ENCODE data around the gene CDAN1.

The CDAN1 gene

GRCh38 chr15:42716125-42716524 lies 20.8 kb downstream of the CDAN1 start:
- no peaks in the 10 kb centered on the region for H4K20me1 ChIP-seq (ENCODE audit: insufficient read depth, low read length, poor library complexity, severe bottlenecking)
- no peaks in the 10 kb centered on the region for H3K4me1 ChIP-seq (ENCODE audit: insufficient read depth, low read length, poor library complexity, severe bottlenecking)
- no peaks in the 10 kb centered on the region for H3K9me2 ChIP-seq (replicated peaks; ENCODE audit: low read depth, low read length)
- no peaks in the 10 kb centered on the region for H3K27me3 ChIP-seq (ENCODE audit: insufficient read depth, low read length, poor library complexity, severe bottlenecking)
- peaks cover 52% of the 10 kb centered on the region for H3K36me3 ChIP-seq (ENCODE audit: insufficient read depth, low read length)
- H3K9me3 ChIP-seq (ENCODE audit: insufficient read depth, low read depth, low read length) = no peaks in the 10 kb centered on the region
- no peaks in the 10 kb centered on the region for H3F3A ChIP-seq (ENCODE audit: low read depth)
- H3K9ac ChIP-seq (ENCODE audit: low read depth, low read length, poor library complexity, severe bottlenecking) = no peak overlapping the region
- 0 out of 2 replicates have a peak, but pooled peaks cover 4% of the 10 kb centered on the region for H3K79me2 ChIP-seq (ENCODE audit: insufficient read depth, low read length)
- H2AFZ ChIP-seq (ENCODE audit: low read length) = no peak overlapping the region
- no peak for TF ChIP-seq CTCF (conservative IDR thresholded peaks at IDR 0.05; ENCODE audit: low read length)
- no peak for TF ChIP-seq EZH2phosphoT487 (IDR thresholded peaks at IDR 0.05; ENCODE audit: borderline replicate concordance)
- no peak overlapping the region for H3K4me3 ChIP-seq (ENCODE audit: low read length, poor library complexity, severe bottlenecking)
- no peak overlapping the region for H3K4me2 ChIP-seq (ENCODE audit: low read depth, low read length, poor library complexity, severe bottlenecking)

- no peak overlapping the region for H3K4me2 ChIP-seq (ENCODE audit: low read depth, low read length, poor library complexity, severe bottlenecking)
- H3K4me3 ChIP-seq (ENCODE audit: low read length, poor library complexity, severe bottlenecking) = no peak overlapping the region
- TF ChIP-seq EZH2phosphoT487 (IDR thresholded peaks at IDR 0.05; ENCODE audit: borderline replicate concordance) (no peak), CTCF (conservative IDR thresholded peaks at IDR 0.05; ENCODE audit: low read length) (no peak)
- peaks cover 24% of the 10 kb centered on the region; the same call in 1 of the 2 replicates for H3K36me3 ChIP-seq (ENCODE audit: insufficient read depth, low read length)
- H4K20me1 ChIP-seq (ENCODE audit: insufficient read depth, low read length, poor library complexity, severe bottlenecking) = peaks cover 2% of the 10 kb centered on the region
- no peaks in the 10 kb centered on the region; the same call in 1 of the 2 replicates for H3F3A ChIP-seq (ENCODE audit: low read depth)
- H3K9me3 ChIP-seq (ENCODE audit: insufficient read depth, low read depth, low read length) = no peaks in the 10 kb centered on the region
- H3K79me2 ChIP-seq (ENCODE audit: insufficient read depth, low read length) = peaks cover 4% of the 10 kb centered on the region; the same call in 1 of the 2 replicates
- no peaks in the 10 kb centered on the region for H3K27me3 ChIP-seq (ENCODE audit: insufficient read depth, low read length, poor library complexity, severe bottlenecking)
- no peaks in the 10 kb centered on the region for H3K9me2 ChIP-seq (replicated peaks; ENCODE audit: low read depth, low read length)
- H3K4me1 ChIP-seq (ENCODE audit: insufficient read depth, low read length, poor library complexity, severe bottlenecking) = no peaks in the 10 kb centered on the region
- H3K9ac ChIP-seq (ENCODE audit: low read depth, low read length, poor library complexity, severe bottlenecking) = no peak overlapping the region
- no peak overlapping the region for H2AFZ ChIP-seq (ENCODE audit: low read length)
These were observed 24.3 kb downstream of the CDAN1 start for GRCh38 chr15:42712584-42712983.

DNA sequence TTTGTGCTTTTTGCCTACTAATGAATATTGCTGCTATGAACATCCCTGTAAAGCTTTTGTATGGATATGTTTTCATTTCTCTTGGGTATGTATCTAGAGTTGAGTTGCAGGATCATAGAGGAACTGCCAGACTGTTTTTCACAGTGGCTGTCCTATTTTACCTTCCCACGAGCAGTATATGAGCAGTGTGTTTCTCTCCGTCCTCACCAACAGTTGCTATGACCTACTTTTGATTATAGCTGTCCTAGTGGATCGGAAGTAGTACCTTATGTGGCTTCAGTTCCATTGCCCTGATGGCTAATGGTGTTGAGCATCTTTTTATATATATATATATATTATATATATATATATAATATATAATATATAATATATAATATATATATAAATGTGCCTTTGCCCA lies 25.2 kb downstream of the CDAN1 start:
- Histone ChIP-seq H3K9me3 (ENCODE audit: insufficient read depth, low read depth, low read length) (no peaks in the 10 kb centered on the region), H2AFZ (ENCODE audit: low read length) (no peak overlapping the region), H3K36me3 (ENCODE audit: insufficient read depth, low read length) (peaks cover 16% of the 10 kb centered on the region; the same call in 1 of the 2 replicates), H3K4me2 (ENCODE audit: low read depth, low read length, poor library complexity, severe bottlenecking) (no peak overlapping the region), H3K79me2 (ENCODE audit: insufficient read depth, low read length) (peaks cover 4% of the 10 kb centered on the region; the same call in 1 of the 2 replicates), H3F3A (ENCODE audit: low read depth) (no peaks in the 10 kb centered on the region; the same call in 1 of the 2 replicates), H3K9me2 (replicated peaks; ENCODE audit: low read depth, low read length) (no peaks in the 10 kb centered on the region), H3K9ac (ENCODE audit: low read depth, low read length, poor library complexity, severe bottlenecking) (no peak overlapping the region), H3K4me1 (ENCODE audit: insufficient read depth, low read length, poor library complexity, severe bottlenecking) (no peaks in the 10 kb centered on the region), H3K4me3 (ENCODE audit: low read length, poor library complexity, severe bottlenecking) (no peak overlapping the region), H3K27me3 (ENCODE audit: insufficient read depth, low read length, poor library complexity, severe bottlenecking) (no peaks in the 10 kb centered on the region), H4K20me1 (ENCODE audit: insufficient read depth, low read length, poor library complexity, severe bottlenecking) (peaks cover 2% of the 10 kb centered on the region)
- TF ChIP-seq EZH2phosphoT487 (IDR thresholded peaks at IDR 0.05; ENCODE audit: borderline replicate concordance) (no peak), CTCF (conservative IDR thresholded peaks at IDR 0.05; ENCODE audit: low read length) (no peak)
